Bronchial epithelial cell (primary cell): ENCODE measurements around the gene DSE. TPM values are rescaled to one million over a fixed set of nuclear protein-coding genes. Genes with fewer than 3 reads are reported as not detected.

Experiments used
- DNase-seq: peaks from one replicate; pipeline ENCODE4 v3.0.0-alpha.2; 2010; ENCODE audit warnings: low read depth
- FAIRE-seq: peaks from 2 replicates; lab custom pipeline; 2011; peaks lifted over from hg19 to GRCh38; lab: Jason Lieb, UNC
- H3K27me3 ChIP-seq: 2 replicates; pipeline ENCODE4 v1.5.1; 2011; ENCODE audit warnings: low read length; ENCODE audit not compliant: control insufficient read depth, insufficient read depth
- H3K36me3 ChIP-seq: 2 replicates; pipeline ENCODE4 v1.5.1; 2011; ENCODE audit warnings: low read length; ENCODE audit not compliant: control insufficient read depth, insufficient read depth
- H3K4me3 ChIP-seq: 2 replicates; pipeline ENCODE4 v1.5.1; 2011; ENCODE audit warnings: mild to moderate bottlenecking, low read depth, low read length, control low read depth
- total RNA-seq: library from RNA; depleted of rRNA; stranded (reverse); fragments of >200 nt; gene quantifications from 2 replicates; pipeline ENCODE4 v1.2.1, GENCODE V29; 2014
- TF ChIP-seq, protein P1 (sequence below): IDR thresholded peaks from 2 replicates; pipeline ENCODE4 v1.5.1; 2011; ENCODE audit warnings: mild to moderate bottlenecking, moderate library complexity, low read length, control low read depth, inconsistent platforms; ENCODE audit not compliant: insufficient read depth, severe bottlenecking

The DSE gene
- total RNA-seq, 1 donor from 2014 or later: 100 TPM

- DNase-seq (peak; percentile 90), FAIRE-seq (no peak)
- Histone ChIP-seq H3K4me3 (no peak overlapping the region), H3K27me3 (no peaks in the 10 kb centered on the region), H3K36me3 (no peaks in the 10 kb centered on the region)
- TF ChIP-seq, protein P1, sequence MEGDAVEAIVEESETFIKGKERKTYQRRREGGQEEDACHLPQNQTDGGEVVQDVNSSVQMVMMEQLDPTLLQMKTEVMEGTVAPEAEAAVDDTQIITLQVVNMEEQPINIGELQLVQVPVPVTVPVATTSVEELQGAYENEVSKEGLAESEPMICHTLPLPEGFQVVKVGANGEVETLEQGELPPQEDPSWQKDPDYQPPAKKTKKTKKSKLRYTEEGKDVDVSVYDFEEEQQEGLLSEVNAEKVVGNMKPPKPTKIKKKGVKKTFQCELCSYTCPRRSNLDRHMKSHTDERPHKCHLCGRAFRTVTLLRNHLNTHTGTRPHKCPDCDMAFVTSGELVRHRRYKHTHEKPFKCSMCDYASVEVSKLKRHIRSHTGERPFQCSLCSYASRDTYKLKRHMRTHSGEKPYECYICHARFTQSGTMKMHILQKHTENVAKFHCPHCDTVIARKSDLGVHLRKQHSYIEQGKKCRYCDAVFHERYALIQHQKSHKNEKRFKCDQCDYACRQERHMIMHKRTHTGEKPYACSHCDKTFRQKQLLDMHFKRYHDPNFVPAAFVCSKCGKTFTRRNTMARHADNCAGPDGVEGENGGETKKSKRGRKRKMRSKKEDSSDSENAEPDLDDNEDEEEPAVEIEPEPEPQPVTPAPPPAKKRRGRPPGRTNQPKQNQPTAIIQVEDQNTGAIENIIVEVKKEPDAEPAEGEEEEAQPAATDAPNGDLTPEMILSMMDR: no peak
Observed at GRCh38 chr6:116385459-116385802, 14.7 kb downstream of the DSE start.

GRCh38 chr6:116385921-116386320 lies 15.2 kb downstream of the DSE start:
- FAIRE-seq: no peak
- TF ChIP-seq, protein P1: no peak
- no peak for DNase-seq
- H3K27me3 ChIP-seq: no peaks in the 10 kb centered on the region
- no peaks in the 10 kb centered on the region for H3K36me3 ChIP-seq
- no peak overlapping the region for H3K4me3 ChIP-seq

GRCh38 chr6:116386581-116387299 lies 16.0 kb downstream of the DSE start:
- TF ChIP-seq, protein P1: no peak
- H3K36me3 ChIP-seq: no peaks in the 10 kb centered on the region
- no peak overlapping the region for H3K4me3 ChIP-seq
- H3K27me3 ChIP-seq: no peaks in the 10 kb centered on the region
- DNase-seq: peak; percentile 90
- FAIRE-seq: no peak

- DNase-seq (peak; percentile 99), FAIRE-seq (peak; percentile 86)
- Histone ChIP-seq H3K36me3 (no peaks in the 10 kb centered on the region), H3K4me3 (no peak overlapping the region), H3K27me3 (no peaks in the 10 kb centered on the region)
- TF ChIP-seq, protein P1: no peak
Observed at GRCh38 chr6:116387374-116387773, 16.6 kb downstream of the DSE start.

GRCh38 chr6:116388924-116389323 lies 18.2 kb downstream of the DSE start:
- no peaks in the 10 kb centered on the region for H3K36me3 ChIP-seq
- TF ChIP-seq, protein P1: no peak
- no peak for FAIRE-seq

GRCh38 chr6:116389357-116389756 lies 18.6 kb downstream of the DSE start:
- no peaks in the 10 kb centered on the region for H3K36me3 ChIP-seq
- DNase-seq (no peak), FAIRE-seq (no peak)
- no peak overlapping the region for H3K4me3 ChIP-seq
- TF ChIP-seq, protein P1: no peak
- no peaks in the 10 kb centered on the region for H3K27me3 ChIP-seq

More at GRCh38 chr6:116388924-116389323, 18.2 kb downstream of the DSE start:
- Histone ChIP-seq H3K27me3 (no peaks in the 10 kb centered on the region), H3K4me3 (no peak overlapping the region)
- no peak for DNase-seq
